Activated naive CD8-positive, alpha-beta T cell treated with anti-CD3 and anti-CD28 coated beads for 36 hours (primary cell): ENCODE data around the gene RNF220. TPM values are rescaled to one million over a fixed set of nuclear protein-coding genes. Genes with fewer than 3 reads are reported as not detected.

Experiments used
- DNase-seq: peaks from one replicate; pipeline ENCODE4 v3.0.0; 2021
- H3K27ac Mint-ChIP-seq: one replicate; pipeline ENCODE4 v1.8.0; 2022; ENCODE audit warnings: mild to moderate bottlenecking, moderate library complexity, mixed read lengths
- H3K27me3 Mint-ChIP-seq: one replicate; pipeline ENCODE4 v1.8.0; 2022; ENCODE audit warnings: mild to moderate bottlenecking, mixed read lengths
- H3K36me3 Mint-ChIP-seq: one replicate; pipeline ENCODE4 v1.8.0; 2021; ENCODE audit warnings: mild to moderate bottlenecking, mixed read lengths
- H3K4me1 Mint-ChIP-seq: one replicate; pipeline ENCODE4 v1.8.0; 2021; ENCODE audit warnings: mixed read lengths
- H3K4me3 Mint-ChIP-seq: one replicate; pipeline ENCODE4 v1.8.0; 2022; ENCODE audit warnings: mild to moderate bottlenecking, moderate library complexity, mixed read lengths
- H3K9me3 Mint-ChIP-seq: one replicate; pipeline ENCODE4 v1.8.0; 2022; ENCODE audit warnings: mixed read lengths
- total RNA-seq, 2 experiments: library from RNA; stranded (reverse); gene quantifications; one replicate each; pipeline ENCODE4 v1.2.3, GENCODE V29; 2021

Gene RNF220
- 100 to 1,000 TPM in 1 of 2 experiments, 10 to 100 TPM in 1; 99.0 to 108 TPM for total RNA-seq

GRCh38 chr1:44405031-44405797 is at the start of gene RNF220:
Gene RNF220 (plus strand): TSS chr1:44405255.
- no peak within 1 kb of the TSS for H3K27ac Mint-ChIP-seq
- H3K9me3 Mint-ChIP-seq: no peaks in the 10 kb centered on the region
- H3K27me3 Mint-ChIP-seq: peaks cover 66% of the 10 kb centered on the region
- DNase-seq: peak; percentile 42
- peaks cover 32% of the 10 kb centered on the region for H3K4me1 Mint-ChIP-seq
- no peaks in the 10 kb centered on the region for H3K36me3 Mint-ChIP-seq
- H3K4me3 Mint-ChIP-seq: peak within 1 kb of the TSS; percentile 83

GRCh38 chr1:44355582-44356305 is 49.3 kb upstream of the RNF220 start:
- Mint-ChIP-seq H3K9me3 (no peaks in the 10 kb centered on the region), H3K4me1 (peaks cover 30% of the 10 kb centered on the region), H3K27me3 (no peaks in the 10 kb centered on the region)

DNA sequence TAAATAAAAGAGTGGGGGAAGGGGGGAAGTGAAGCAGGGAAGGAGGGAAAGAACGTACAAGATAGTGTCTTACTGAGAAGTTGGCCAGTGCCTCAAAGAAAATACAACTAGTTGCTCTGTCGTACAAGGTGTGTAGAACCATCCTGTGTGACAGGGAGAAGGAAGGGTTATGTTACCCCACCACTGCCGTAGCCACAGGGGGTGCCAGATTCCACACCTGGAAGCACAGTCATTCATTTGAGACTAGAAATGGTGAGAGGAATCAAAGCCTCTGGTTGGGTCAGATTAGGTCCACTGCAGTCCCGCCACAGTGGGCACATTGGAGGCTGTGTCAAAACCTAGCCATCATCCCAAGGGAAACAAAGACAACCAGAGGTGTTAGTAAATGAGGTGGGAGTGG is 47.3 kb upstream of the RNF220 start:
- H3K36me3 Mint-ChIP-seq: peaks cover 1% of the 10 kb centered on the region
- H3K4me3 Mint-ChIP-seq: no peak overlapping the region
- H3K9me3 Mint-ChIP-seq: no peaks in the 10 kb centered on the region
- no peak overlapping the region for H3K27ac Mint-ChIP-seq
- no peak for DNase-seq
- H3K4me1 Mint-ChIP-seq: peaks cover 21% of the 10 kb centered on the region
- no peaks in the 10 kb centered on the region for H3K27me3 Mint-ChIP-seq

More at GRCh38 chr1:44355582-44356305, 49.3 kb upstream of the RNF220 start:
- no peak for DNase-seq
- Mint-ChIP-seq H3K4me3 (peak overlapping the region; percentile 85), H3K27ac (peak overlapping the region; percentile 80), H3K36me3 (peaks cover 6% of the 10 kb centered on the region)

GRCh38 chr1:44359234-44359935 is 45.7 kb upstream of the RNF220 start:
- Mint-ChIP-seq H3K27ac (no peak overlapping the region), H3K27me3 (no peaks in the 10 kb centered on the region), H3K9me3 (no peaks in the 10 kb centered on the region), H3K4me3 (no peak overlapping the region), H3K36me3 (no peaks in the 10 kb centered on the region), H3K4me1 (peaks cover 5% of the 10 kb centered on the region)
- no peak for DNase-seq

- no peaks in the 10 kb centered on the region for H3K4me1 Mint-ChIP-seq
- no peak overlapping the region for H3K4me3 Mint-ChIP-seq
- H3K36me3 Mint-ChIP-seq: no peaks in the 10 kb centered on the region
- no peak for DNase-seq
- no peak overlapping the region for H3K27ac Mint-ChIP-seq
- no peaks in the 10 kb centered on the region for H3K27me3 Mint-ChIP-seq
- no peaks in the 10 kb centered on the region for H3K9me3 Mint-ChIP-seq
These were observed 43.6 kb upstream of the RNF220 start for GRCh38 chr1:44361478-44361877.

DNA sequence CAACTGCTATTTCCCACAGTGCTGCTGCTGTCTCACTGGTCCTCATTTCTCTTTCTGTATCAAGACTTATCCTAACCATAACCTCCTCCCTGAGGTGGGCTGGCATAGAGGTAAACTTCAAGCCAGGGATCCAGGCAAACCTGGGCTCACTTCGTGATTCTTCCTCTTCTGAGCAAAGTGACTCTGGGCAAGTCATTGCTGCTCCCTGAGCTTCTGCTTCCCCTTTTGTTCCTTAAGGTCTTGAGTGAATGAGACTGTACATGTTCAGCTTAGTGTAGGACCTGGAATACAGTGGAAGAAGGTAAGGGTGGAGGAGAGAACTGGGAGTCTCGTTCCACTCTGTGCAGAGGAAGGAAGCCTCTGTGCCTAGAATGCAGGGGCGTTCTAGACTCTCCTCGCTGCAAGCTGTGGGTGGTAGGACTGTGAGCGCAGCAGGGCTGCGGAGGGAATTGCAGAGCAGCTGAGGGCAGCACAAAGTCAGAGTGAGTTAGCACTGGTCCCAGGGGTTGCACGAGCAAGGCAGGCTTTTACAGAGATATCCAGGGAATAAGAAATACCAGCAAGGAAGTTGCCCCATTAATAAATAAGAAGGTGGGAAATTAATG is 38.6 kb upstream of the RNF220 start:
- Mint-ChIP-seq H3K36me3 (no peaks in the 10 kb centered on the region), H3K4me1 (no peaks in the 10 kb centered on the region), H3K27ac (no peak overlapping the region), H3K27me3 (no peaks in the 10 kb centered on the region), H3K9me3 (no peaks in the 10 kb centered on the region), H3K4me3 (no peak overlapping the region)
- DNase-seq: no peak

DNA sequence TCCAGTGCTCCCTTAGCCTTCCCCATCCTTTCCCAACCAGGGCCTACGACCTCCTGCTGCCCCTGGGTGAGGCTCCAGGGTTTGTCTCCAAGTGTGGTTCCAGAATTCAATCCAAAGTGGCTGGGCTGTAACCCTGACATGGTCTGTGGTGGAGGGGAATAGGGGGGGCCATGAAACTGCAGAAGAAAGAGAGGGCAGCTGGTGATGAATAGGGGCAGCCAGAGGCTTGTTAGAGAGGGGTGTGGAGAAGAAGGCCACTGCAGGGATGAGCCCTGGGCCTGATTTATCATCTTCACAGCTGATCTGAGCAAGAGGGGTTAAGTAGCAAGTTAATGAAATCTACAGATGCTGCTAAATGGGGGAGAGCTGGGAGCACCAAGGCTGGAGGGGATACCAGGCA is 37.1 kb upstream of the RNF220 start:
- no peak overlapping the region for H3K4me3 Mint-ChIP-seq
- no peak for DNase-seq
- H3K27ac Mint-ChIP-seq: no peak overlapping the region
- no peaks in the 10 kb centered on the region for H3K4me1 Mint-ChIP-seq
- H3K27me3 Mint-ChIP-seq: no peaks in the 10 kb centered on the region
- H3K36me3 Mint-ChIP-seq: no peaks in the 10 kb centered on the region
- no peaks in the 10 kb centered on the region for H3K9me3 Mint-ChIP-seq

GRCh38 chr1:44368471-44369151 is 36.4 kb upstream of the RNF220 start:
- no peak overlapping the region for H3K4me3 Mint-ChIP-seq
- H3K36me3 Mint-ChIP-seq: no peaks in the 10 kb centered on the region
- DNase-seq: no peak
- H3K4me1 Mint-ChIP-seq: no peaks in the 10 kb centered on the region
- H3K27me3 Mint-ChIP-seq: no peaks in the 10 kb centered on the region
- H3K9me3 Mint-ChIP-seq: no peaks in the 10 kb centered on the region
- H3K27ac Mint-ChIP-seq: no peak overlapping the region

- Mint-ChIP-seq H3K9me3 (no peaks in the 10 kb centered on the region), H3K27me3 (no peaks in the 10 kb centered on the region), H3K36me3 (no peaks in the 10 kb centered on the region), H3K4me1 (no peaks in the 10 kb centered on the region), H3K4me3 (no peak overlapping the region), H3K27ac (no peak overlapping the region)
- DNase-seq: no peak
These were observed 33.8 kb upstream of the RNF220 start for GRCh38 chr1:44371206-44371605.

- Mint-ChIP-seq H3K9me3 (no peaks in the 10 kb centered on the region), H3K4me3 (no peak overlapping the region), H3K36me3 (no peaks in the 10 kb centered on the region), H3K4me1 (no peaks in the 10 kb centered on the region), H3K27ac (no peak overlapping the region), H3K27me3 (no peaks in the 10 kb centered on the region)
- DNase-seq: no peak
These were observed 29.5 kb upstream of the RNF220 start for GRCh38 chr1:44375547-44375946.

- Mint-ChIP-seq H3K36me3 (no peaks in the 10 kb centered on the region), H3K4me1 (no peaks in the 10 kb centered on the region), H3K9me3 (no peaks in the 10 kb centered on the region), H3K27me3 (no peaks in the 10 kb centered on the region), H3K27ac (no peak overlapping the region), H3K4me3 (no peak overlapping the region)
- peak; percentile 40 for DNase-seq
These were observed 26.9 kb upstream of the RNF220 start for GRCh38 chr1:44377925-44378784.

DNA sequence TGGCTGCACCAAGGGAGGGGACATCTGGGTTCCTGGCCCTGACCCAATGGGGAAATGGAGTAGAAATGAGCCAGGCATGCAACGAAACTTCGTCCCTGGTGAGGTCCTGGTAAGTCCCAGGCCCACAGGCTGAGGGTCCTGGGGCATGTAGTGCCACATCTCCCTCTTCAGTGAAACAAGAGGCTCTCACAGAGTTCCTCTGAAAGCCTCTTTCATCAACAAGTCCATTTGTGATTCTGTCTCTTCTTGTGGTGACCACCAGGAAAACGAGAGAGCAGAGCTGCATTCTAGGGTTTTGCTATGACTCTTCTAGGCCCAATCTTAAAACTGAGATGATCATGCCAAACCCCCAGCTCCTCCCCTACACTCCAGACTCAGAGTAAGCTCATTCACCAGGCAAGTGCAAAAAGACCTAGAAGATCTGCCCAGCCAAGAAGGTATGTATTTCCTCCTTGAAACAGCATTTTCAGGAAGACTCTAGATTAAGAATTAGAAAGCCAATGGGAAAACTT is 24.3 kb upstream of the RNF220 start:
- H3K4me1 Mint-ChIP-seq: no peaks in the 10 kb centered on the region
- H3K27me3 Mint-ChIP-seq: no peaks in the 10 kb centered on the region
- no peak for DNase-seq
- H3K36me3 Mint-ChIP-seq: no peaks in the 10 kb centered on the region
- H3K27ac Mint-ChIP-seq: no peak overlapping the region
- no peaks in the 10 kb centered on the region for H3K9me3 Mint-ChIP-seq
- no peak overlapping the region for H3K4me3 Mint-ChIP-seq

GRCh38 chr1:44388551-44388950 is 16.5 kb upstream of the RNF220 start:
- Mint-ChIP-seq H3K4me3 (no peak overlapping the region), H3K36me3 (no peaks in the 10 kb centered on the region), H3K9me3 (no peaks in the 10 kb centered on the region), H3K27ac (no peak overlapping the region), H3K27me3 (peaks cover 9% of the 10 kb centered on the region), H3K4me1 (no peaks in the 10 kb centered on the region)
- no peak for DNase-seq

DNA sequence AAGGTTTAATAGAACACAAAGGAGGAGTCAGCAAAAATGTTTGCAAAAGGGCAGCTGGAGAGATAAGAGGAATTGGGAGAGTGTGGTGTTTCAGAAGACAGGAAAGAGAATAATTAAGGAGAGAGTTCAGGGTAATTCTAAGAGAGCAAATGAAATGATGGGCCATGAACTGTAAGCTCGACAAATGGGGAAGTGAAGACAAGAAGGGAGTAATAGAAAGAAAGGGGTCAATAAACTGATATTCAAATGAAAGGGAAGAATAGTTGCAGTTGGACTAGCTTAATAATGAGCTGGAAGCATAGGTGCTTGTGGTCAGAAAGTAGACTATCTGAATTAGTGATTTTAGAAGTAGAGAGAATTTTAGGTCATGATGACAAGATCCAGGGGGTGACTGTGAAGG is 15.6 kb upstream of the RNF220 start:
- Mint-ChIP-seq H3K4me3 (no peak overlapping the region), H3K9me3 (no peaks in the 10 kb centered on the region), H3K27ac (no peak overlapping the region), H3K4me1 (no peaks in the 10 kb centered on the region), H3K36me3 (no peaks in the 10 kb centered on the region), H3K27me3 (peaks cover 13% of the 10 kb centered on the region)
- DNase-seq: no peak
